Neural progenitor cell (in vitro differentiated cells): ENCODE measurements around the gene STK38L. TPM values are rescaled to one million over a fixed set of nuclear protein-coding genes. Genes with fewer than 3 reads are reported as not detected.

Experiments used
- DNase-seq: peaks from one replicate; pipeline ENCODE4 v3.0.0-alpha.2; 2016; ENCODE audit warnings: low spot score
- H2AFZ ChIP-seq: fragments of 200-600 bp; sonication (generic); replicated peaks from 2 replicates; pipeline ENCODE4 v1.6.1; 2016; ENCODE audit warnings: antibody characterized with exemption
- H3F3A ChIP-seq: fragments of 200-600 bp; sonication (generic); 2 replicates; pipeline ENCODE4 v1.6.1; 2016; ENCODE audit warnings: antibody characterized with exemption, low read depth
- H3K27ac ChIP-seq: fragments of 200-600 bp; sonication (generic); 2 replicates; pipeline ENCODE4 v1.5.1; 2016; ENCODE audit warnings: mild to moderate bottlenecking
- H3K27me3 ChIP-seq: fragments of 200-600 bp; sonication (generic); 2 replicates; pipeline ENCODE4 v1.6.1; 2016; ENCODE audit warnings: mild to moderate bottlenecking, moderate library complexity
- H3K36me3 ChIP-seq: fragments of 200-600 bp; sonication (generic); 2 replicates; pipeline ENCODE4 v1.5.1; 2016
- H3K4me1 ChIP-seq: fragments of 200-600 bp; sonication (generic); 2 replicates; pipeline ENCODE4 v1.6.1; 2016; ENCODE audit warnings: mixed run types
- H3K4me2 ChIP-seq: fragments of 200-600 bp; sonication (generic); 2 replicates; pipeline ENCODE4 v1.6.1; 2016
- H3K4me3 ChIP-seq: fragments of 200-600 bp; sonication (generic); 2 replicates; pipeline ENCODE4 v1.5.1; 2016
- H3K79me2 ChIP-seq: fragments of 200-600 bp; sonication (generic); 2 replicates; pipeline ENCODE4 v1.6.1; 2016; ENCODE audit warnings: low read depth
- H3K9ac ChIP-seq: fragments of 200-600 bp; sonication (generic); 2 replicates; pipeline ENCODE4 v1.6.1; 2016
- H3K9me3 ChIP-seq: fragments of 200-600 bp; sonication (generic); 2 replicates; pipeline ENCODE4 v1.5.1; 2016; ENCODE audit warnings: low read depth
- H4K20me1 ChIP-seq: fragments of 200-600 bp; sonication (generic); 2 replicates; pipeline ENCODE4 v1.6.1; 2016; ENCODE audit warnings: low read depth
- H3K27ac Mint-ChIP-seq: 3 replicates; pipeline ENCODE4 v1.8.0; 2021; ENCODE audit warnings: mixed read lengths
- H3K27me3 Mint-ChIP-seq: 2 replicates; pipeline ENCODE4 v1.8.0; 2022; ENCODE audit warnings: low read depth, mild to moderate bottlenecking, inconsistent platforms, moderate library complexity, mixed read lengths; ENCODE audit not compliant: insufficient read depth
- H3K36me3 Mint-ChIP-seq: 3 replicates; pipeline ENCODE4 v1.8.0; 2021; ENCODE audit warnings: mixed read lengths
- H3K4me1 Mint-ChIP-seq: 3 replicates; pipeline ENCODE4 v1.8.0; 2021; ENCODE audit warnings: mixed read lengths
- H3K4me3 Mint-ChIP-seq: 3 replicates; pipeline ENCODE4 v1.8.0; 2021; ENCODE audit warnings: mild to moderate bottlenecking, moderate library complexity, mixed read lengths
- H3K9me3 Mint-ChIP-seq: 3 replicates; pipeline ENCODE4 v1.8.0; 2020; ENCODE audit warnings: mixed read lengths
- EZH2 ChIP-seq: fragments of 200-600 bp; sonication (generic); IDR thresholded peaks from 2 replicates; pipeline ENCODE4 v1.6.1; 2017; ENCODE audit warnings: antibody characterized with exemption, mild to moderate bottlenecking, moderate library complexity
- EZH2phosphoT487 ChIP-seq: fragments of 200-600 bp; sonication (generic); IDR thresholded peaks from 2 replicates; pipeline ENCODE4 v1.6.1; 2017; ENCODE audit warnings: antibody characterized with exemption
- total RNA-seq: library from RNA; depleted of rRNA; stranded (reverse); fragments of >200 nt; gene quantifications from 2 replicates; pipeline ENCODE4 v1.2.3, GENCODE V29; 2015; ENCODE audit warnings: low replicate concordance
- TF ChIP-seq, protein P1 (sequence below): fragments of 200-600 bp; sonication (generic); IDR thresholded peaks from 2 replicates; pipeline ENCODE4 v1.5.1; 2017; ENCODE audit warnings: antibody characterized with exemption, mild to moderate bottlenecking

Gene STK38L
- total RNA-seq, 1 donor from 2014 or later, result 62.6 TPM

- H3K4me3 ChIP-seq, result peak overlapping the region; percentile 71
- peak; percentile 66 for DNase-seq
- H3K4me1 ChIP-seq, result peaks cover 21% of the 10 kb centered on the region
- peaks cover 10% of the 10 kb centered on the region for H3F3A ChIP-seq
- H3K27me3 Mint-ChIP-seq, result peaks cover 4% of the 10 kb centered on the region
- no peaks in the 10 kb centered on the region for H3K9me3 Mint-ChIP-seq
- H3K79me2 ChIP-seq, result peaks cover 67% of the 10 kb centered on the region
- no peak overlapping the region for H2AFZ ChIP-seq
- peaks cover 20% of the 10 kb centered on the region for H3K4me1 Mint-ChIP-seq
- H3K27ac ChIP-seq, result no peak overlapping the region
- H4K20me1 ChIP-seq, result peaks cover 26% of the 10 kb centered on the region
- H3K9me3 ChIP-seq, result no peaks in the 10 kb centered on the region
- peak overlapping the region; percentile 65 for H3K27ac Mint-ChIP-seq
- peaks cover 11% of the 10 kb centered on the region for H3K36me3 Mint-ChIP-seq
- no peak overlapping the region for H3K9ac ChIP-seq
- no peak for TF ChIP-seq EZH2phosphoT487
- TF ChIP-seq EZH2, result no peak
- TF ChIP-seq, protein P1, sequence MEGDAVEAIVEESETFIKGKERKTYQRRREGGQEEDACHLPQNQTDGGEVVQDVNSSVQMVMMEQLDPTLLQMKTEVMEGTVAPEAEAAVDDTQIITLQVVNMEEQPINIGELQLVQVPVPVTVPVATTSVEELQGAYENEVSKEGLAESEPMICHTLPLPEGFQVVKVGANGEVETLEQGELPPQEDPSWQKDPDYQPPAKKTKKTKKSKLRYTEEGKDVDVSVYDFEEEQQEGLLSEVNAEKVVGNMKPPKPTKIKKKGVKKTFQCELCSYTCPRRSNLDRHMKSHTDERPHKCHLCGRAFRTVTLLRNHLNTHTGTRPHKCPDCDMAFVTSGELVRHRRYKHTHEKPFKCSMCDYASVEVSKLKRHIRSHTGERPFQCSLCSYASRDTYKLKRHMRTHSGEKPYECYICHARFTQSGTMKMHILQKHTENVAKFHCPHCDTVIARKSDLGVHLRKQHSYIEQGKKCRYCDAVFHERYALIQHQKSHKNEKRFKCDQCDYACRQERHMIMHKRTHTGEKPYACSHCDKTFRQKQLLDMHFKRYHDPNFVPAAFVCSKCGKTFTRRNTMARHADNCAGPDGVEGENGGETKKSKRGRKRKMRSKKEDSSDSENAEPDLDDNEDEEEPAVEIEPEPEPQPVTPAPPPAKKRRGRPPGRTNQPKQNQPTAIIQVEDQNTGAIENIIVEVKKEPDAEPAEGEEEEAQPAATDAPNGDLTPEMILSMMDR, result no peak
- peak overlapping the region; percentile 98 for H3K4me2 ChIP-seq
- no peaks in the 10 kb centered on the region for H3K27me3 ChIP-seq
- H3K36me3 ChIP-seq, result no peaks in the 10 kb centered on the region
- peak overlapping the region; percentile 100 for H3K4me3 Mint-ChIP-seq
Measured at GRCh38 chr12:27246141-27246540, 2.1 kb downstream of the STK38L start.

- H4K20me1 ChIP-seq, result peaks cover 26% of the 10 kb centered on the region
- peaks cover 21% of the 10 kb centered on the region for H3K4me1 ChIP-seq
- Mint-ChIP-seq H3K27me3 (peaks cover 4% of the 10 kb centered on the region), H3K36me3 (peaks cover 11% of the 10 kb centered on the region), H3K9me3 (no peaks in the 10 kb centered on the region), H3K4me1 (peaks cover 20% of the 10 kb centered on the region), H3K27ac (no peak overlapping the region), H3K4me3 (peak overlapping the region; percentile 67)
- H3K36me3 ChIP-seq, result no peaks in the 10 kb centered on the region
- no peak overlapping the region for H2AFZ ChIP-seq
- H3F3A ChIP-seq, result peaks cover 9% of the 10 kb centered on the region
- H3K9me3 ChIP-seq, result no peaks in the 10 kb centered on the region
- H3K27me3 ChIP-seq, result no peaks in the 10 kb centered on the region
- H3K4me3 ChIP-seq, result peak overlapping the region; percentile 71
- peaks cover 69% of the 10 kb centered on the region for H3K79me2 ChIP-seq
- DNase-seq, result no peak
- TF ChIP-seq EZH2phosphoT487 (no peak), EZH2 (no peak)
- TF ChIP-seq, protein P1, result no peak
- no peak overlapping the region for H3K27ac ChIP-seq
- no peak overlapping the region for H3K9ac ChIP-seq
- peak overlapping the region; percentile 98 for H3K4me2 ChIP-seq
Measured at GRCh38 chr12:27246774-27247173, 2.7 kb downstream of the STK38L start.

GRCh38 chr12:27252934-27253333, 8.8 kb downstream of the STK38L start:
- no peak overlapping the region for H3K27ac ChIP-seq
- H3K4me3 Mint-ChIP-seq, result no peak overlapping the region
- H2AFZ ChIP-seq, result no peak overlapping the region
- H3K9me3 ChIP-seq, result no peaks in the 10 kb centered on the region
- peaks cover 93% of the 10 kb centered on the region for H3K79me2 ChIP-seq
- peaks cover 4% of the 10 kb centered on the region for H4K20me1 ChIP-seq
- no peaks in the 10 kb centered on the region for H3K4me1 ChIP-seq
- no peaks in the 10 kb centered on the region for H3K36me3 ChIP-seq
- H3K4me3 ChIP-seq, result no peak overlapping the region
- H3K36me3 Mint-ChIP-seq, result peaks cover 22% of the 10 kb centered on the region
- H3K4me1 Mint-ChIP-seq, result peaks cover 7% of the 10 kb centered on the region
- H3K9ac ChIP-seq, result no peak overlapping the region
- no peaks in the 10 kb centered on the region for H3F3A ChIP-seq
- TF ChIP-seq EZH2 (no peak), EZH2phosphoT487 (no peak)
- H3K4me2 ChIP-seq, result no peak overlapping the region
- no peaks in the 10 kb centered on the region for H3K27me3 ChIP-seq
- peaks cover 5% of the 10 kb centered on the region for H3K9me3 Mint-ChIP-seq
- DNase-seq, result no peak
- H3K27ac Mint-ChIP-seq, result no peak overlapping the region
- no peaks in the 10 kb centered on the region for H3K27me3 Mint-ChIP-seq

GRCh38 chr12:27253347-27253746, 9.3 kb downstream of the STK38L start:
- peaks cover 18% of the 10 kb centered on the region for H3K36me3 Mint-ChIP-seq
- Histone ChIP-seq H3K36me3 (no peaks in the 10 kb centered on the region), H3K4me3 (no peak overlapping the region), H3K9me3 (no peaks in the 10 kb centered on the region), H2AFZ (no peak overlapping the region), H4K20me1 (peaks cover 1% of the 10 kb centered on the region), H3K4me1 (no peaks in the 10 kb centered on the region), H3K27me3 (no peaks in the 10 kb centered on the region), H3K4me2 (no peak overlapping the region), H3K27ac (no peak overlapping the region), H3F3A (no peaks in the 10 kb centered on the region), H3K9ac (no peak overlapping the region), H3K79me2 (peaks cover 92% of the 10 kb centered on the region)
- H3K9me3 Mint-ChIP-seq, result peaks cover 5% of the 10 kb centered on the region
- H3K27ac Mint-ChIP-seq, result no peak overlapping the region
- no peak overlapping the region for H3K4me3 Mint-ChIP-seq
- H3K4me1 Mint-ChIP-seq, result peaks cover 4% of the 10 kb centered on the region
- TF ChIP-seq, protein P1, result no peak
- TF ChIP-seq EZH2 (no peak), EZH2phosphoT487 (no peak)
- no peak for DNase-seq
- H3K27me3 Mint-ChIP-seq, result no peaks in the 10 kb centered on the region
